Hepatocyte (in vitro differentiated cells): ENCODE data around the gene SCAMP2.

ENCODE experiments used
- EZH2 ChIP-seq: fragments of 200-600 bp; sonication (generic); IDR thresholded peaks from 2 replicates; pipeline ENCODE4 v1.6.1; 2016; ENCODE audit warnings: antibody characterized with exemption, mild to moderate bottlenecking, borderline replicate concordance
- TF ChIP-seq, protein P1 (sequence below): fragments of 200-600 bp; sonication (generic); IDR thresholded peaks from 2 replicates; pipeline ENCODE4 v1.5.1; 2016; ENCODE audit warnings: antibody characterized with exemption, mild to moderate bottlenecking; ENCODE audit not compliant: poor library complexity

DNA sequence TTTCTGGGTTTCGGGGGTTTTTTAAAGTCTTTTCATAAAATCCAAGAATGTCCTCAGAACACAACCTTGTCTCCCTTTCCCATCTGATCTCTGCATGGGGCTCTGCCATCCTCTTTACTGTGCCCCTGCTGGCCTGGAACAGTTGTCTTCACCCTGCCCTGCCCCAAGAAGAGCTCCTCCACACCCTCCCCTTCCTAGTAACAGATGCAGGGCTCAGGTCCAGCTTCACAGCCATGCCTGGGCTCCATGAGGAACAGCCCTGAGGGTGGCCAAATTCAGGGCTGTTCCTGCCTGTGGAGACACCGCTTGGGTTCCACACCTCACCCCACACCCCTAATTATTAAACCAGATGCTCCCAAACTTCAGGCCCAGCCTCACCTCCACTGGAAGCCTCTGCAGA is 17.3 kb downstream of the SCAMP2 start:
- TF ChIP-seq, protein P1, sequence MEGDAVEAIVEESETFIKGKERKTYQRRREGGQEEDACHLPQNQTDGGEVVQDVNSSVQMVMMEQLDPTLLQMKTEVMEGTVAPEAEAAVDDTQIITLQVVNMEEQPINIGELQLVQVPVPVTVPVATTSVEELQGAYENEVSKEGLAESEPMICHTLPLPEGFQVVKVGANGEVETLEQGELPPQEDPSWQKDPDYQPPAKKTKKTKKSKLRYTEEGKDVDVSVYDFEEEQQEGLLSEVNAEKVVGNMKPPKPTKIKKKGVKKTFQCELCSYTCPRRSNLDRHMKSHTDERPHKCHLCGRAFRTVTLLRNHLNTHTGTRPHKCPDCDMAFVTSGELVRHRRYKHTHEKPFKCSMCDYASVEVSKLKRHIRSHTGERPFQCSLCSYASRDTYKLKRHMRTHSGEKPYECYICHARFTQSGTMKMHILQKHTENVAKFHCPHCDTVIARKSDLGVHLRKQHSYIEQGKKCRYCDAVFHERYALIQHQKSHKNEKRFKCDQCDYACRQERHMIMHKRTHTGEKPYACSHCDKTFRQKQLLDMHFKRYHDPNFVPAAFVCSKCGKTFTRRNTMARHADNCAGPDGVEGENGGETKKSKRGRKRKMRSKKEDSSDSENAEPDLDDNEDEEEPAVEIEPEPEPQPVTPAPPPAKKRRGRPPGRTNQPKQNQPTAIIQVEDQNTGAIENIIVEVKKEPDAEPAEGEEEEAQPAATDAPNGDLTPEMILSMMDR, result no peak
- TF ChIP-seq EZH2, result no peak
